Astrocyte (in vitro differentiated cells and primary cell): ENCODE results near the gene SCN2B.

Source experiments
- CTCF ChIP-seq: IDR thresholded peaks from 2 replicates; pipeline ENCODE4 v1.5.1; 2011; ENCODE audit warnings: low read depth, mild to moderate bottlenecking, inconsistent platforms, low read length, moderate library complexity; ENCODE audit not compliant: insufficient read depth
- EZH2 ChIP-seq: IDR thresholded peaks from 2 replicates; pipeline ENCODE4 v1.6.1; 2012; ENCODE audit warnings: mild to moderate bottlenecking, low read length, inconsistent platforms; ENCODE audit not compliant: insufficient read depth

DNA sequence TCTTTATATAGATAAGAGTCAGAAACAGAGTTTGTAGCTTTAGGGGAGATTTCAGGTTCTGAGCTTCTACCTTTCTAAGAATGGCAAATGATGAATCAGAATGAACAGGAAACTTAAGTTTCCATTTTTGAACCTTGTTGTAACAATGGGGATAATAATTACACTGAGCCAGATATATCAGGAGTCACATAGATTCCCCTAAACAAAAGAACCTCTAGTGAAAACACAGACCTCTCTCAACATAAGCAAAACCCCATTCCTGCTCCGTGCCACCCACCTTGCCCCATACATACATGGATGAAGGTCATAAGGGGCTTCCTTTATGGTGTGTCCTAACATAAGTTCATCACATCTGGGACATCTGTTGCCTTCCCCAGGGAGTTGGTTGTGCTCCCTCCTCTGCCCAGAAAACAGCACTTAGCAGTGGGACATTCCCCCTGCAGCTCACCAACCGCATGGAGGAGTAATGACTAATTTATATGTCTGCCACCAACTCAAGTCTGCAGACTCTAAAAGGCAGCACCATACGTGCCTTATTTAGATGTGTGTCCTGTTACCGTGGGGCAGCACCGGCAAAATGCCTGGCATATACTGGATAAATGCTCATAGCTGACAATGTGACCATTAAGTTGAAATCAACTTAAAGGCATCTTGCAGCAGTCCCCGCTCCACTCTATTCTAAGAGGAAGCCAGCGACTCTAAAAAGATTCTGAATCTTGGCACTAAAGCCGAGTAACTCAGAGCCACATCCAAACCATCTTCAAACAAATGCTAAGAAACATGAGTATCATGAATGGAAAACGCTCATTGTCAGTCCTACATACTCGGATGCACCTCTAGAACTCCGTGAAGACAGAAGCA lies 40.4 kb upstream of the SCN2B start:
- TF ChIP-seq CTCF (no peak), EZH2 (no peak)
